HCT116 (cell line): ENCODE data around the gene MRPS34. TPM values are rescaled to one million over a fixed set of nuclear protein-coding genes. Genes with fewer than 3 reads are reported as not detected.

Experiments used
- ATAC-seq: fragments of 200-7000 bp; cut with Tn5 transposase; 2 replicates; pipeline ENCODE4 v1.9.1; 2020; ENCODE audit warnings: mild to moderate bottlenecking, moderate library complexity
- BruUV-seq: library from RNA; stranded (reverse); fragments of 400-500 nt; replicated peaks from 2 replicates; lab custom pipeline; 2021; lab: Mats Ljungman, UMichigan
- CTCF ChIA-PET: fragments of 300-600 bp; sonication (Branson Sonifier 250); formaldehyde crosslinking; loops from one replicate; lab custom pipeline; 2021; ENCODE audit warnings: antibody characterized with exemption; lab: Charles Lee
- POLR2A ChIA-PET: fragments of 300-600, 350-600 bp; sonication (Branson Sonifier 250); formaldehyde crosslinking; loops from one replicate; lab custom pipeline; 2021; ENCODE audit warnings: antibody characterized with exemption; lab: Charles Lee
- RAD21 ChIA-PET, 2 experiments: fragments of 300-600 bp; sonication (Branson Sonifier 250); formaldehyde crosslinking; loops; one replicate each; lab custom pipeline; 2023; ENCODE audit warnings: low total read pairs in 2 of 2; ENCODE audit not compliant: uncharacterized antibody in 2 of 2, unreplicated experiment in 2 of 2, low non-redundant PET in 1 of 2; lab: Charles Lee
- DNase-seq: peaks from one replicate; pipeline ENCODE4 v3.0.0-alpha.2; 2010; ENCODE audit warnings: low read depth, low spot score
- H2AFZ ChIP-seq: fragments of 200-600 bp; shearing (Covaris generic), sonication (generic); 2 replicates; pipeline ENCODE4 v1.6.1; 2017; ENCODE audit warnings: low read depth, mixed run types, mixed read lengths, antibody characterized with exemption, low read length; ENCODE audit not compliant: poor library complexity, severe bottlenecking
- H3K27ac ChIP-seq: 2 replicates; pipeline ENCODE4 v1.5.1; 2012; ENCODE audit warnings: low read depth, low read length
- H3K27me3 ChIP-seq: fragments of 200-600 bp; sonication (generic); 2 replicates; pipeline ENCODE4 v1.6.1; 2016; ENCODE audit warnings: mixed run types, low read length, mixed read lengths; ENCODE audit not compliant: insufficient read depth
- H3K36me3 ChIP-seq, 2 experiments: fragments of 200-500 bp in 1 of 2; fragments of 200-600 bp in 1 of 2; sonication (Bioruptor generic) in 1 of 2; sonication (generic) in 1 of 2; 2 replicates each; pipeline versions ENCODE4 v1.5.1 to v1.6.1; 2014 to 2016; ENCODE audit warnings: low read length in 2 of 2, inconsistent platforms in 1 of 2, mixed read lengths in 1 of 2, mixed run types in 1 of 2; ENCODE audit not compliant: insufficient read depth in 2 of 2, control insufficient read depth in 1 of 2
- H3K4me1 ChIP-seq, 2 experiments: fragments of 200-600 bp in 1 of 2; sonication (generic) in 1 of 2; 2 replicates each; pipeline versions ENCODE4 v1.5.1 to v1.6.1; 2012 to 2017; ENCODE audit warnings: low read length in 2 of 2, inconsistent platforms in 1 of 2, mild to moderate bottlenecking in 1 of 2, mixed read lengths in 1 of 2, mixed run types in 1 of 2, moderate library complexity in 1 of 2; ENCODE audit not compliant: insufficient read depth in 2 of 2, control insufficient read depth in 1 of 2
- H3K4me2 ChIP-seq: fragments of 200-600 bp; sonication (generic); 2 replicates; pipeline ENCODE4 v1.6.1; 2017; ENCODE audit warnings: mixed run types, low read length, mixed read lengths
- H3K4me3 ChIP-seq, 2 experiments: fragments of 200-600 bp in 1 of 2; sonication (generic) in 1 of 2; replicated peaks in 1 of 2; 2 replicates each; pipeline ENCODE4 v1.5.1; 2011 to 2016; ENCODE audit warnings: low read length in 2 of 2, control low read depth in 1 of 2, low read depth in 1 of 2, mild to moderate bottlenecking in 1 of 2, mixed read lengths in 1 of 2, mixed run types in 1 of 2
- H3K79me2 ChIP-seq: fragments of 200-600 bp; sonication (generic); 2 replicates; pipeline ENCODE4 v1.6.1; 2017; ENCODE audit warnings: mild to moderate bottlenecking, mixed run types, low read length, moderate library complexity, mixed read lengths; ENCODE audit not compliant: insufficient read depth
- H3K9ac ChIP-seq: fragments of 200-600 bp; sonication (generic); 2 replicates; pipeline ENCODE4 v1.6.1; 2016; ENCODE audit warnings: low read length, mixed read lengths
- H3K9me2 ChIP-seq: fragments of 200-600 bp; sonication (generic), shearing (Covaris generic); 2 replicates; pipeline ENCODE4 v1.6.1; 2017; ENCODE audit warnings: mixed run types, mild to moderate bottlenecking, moderate library complexity; ENCODE audit not compliant: insufficient read depth
- H3K9me3 ChIP-seq, 2 experiments: fragments of 200-500 bp in 1 of 2; fragments of 200-600 bp in 1 of 2; sonication (Bioruptor generic) in 1 of 2; sonication (generic) in 1 of 2; 2 replicates each; pipeline ENCODE4 v1.6.1; 2014 to 2017; ENCODE audit warnings: low read length in 2 of 2, mixed read lengths in 2 of 2, inconsistent platforms in 1 of 2, low read depth in 1 of 2, mild to moderate bottlenecking in 1 of 2, mixed run types in 1 of 2, moderate library complexity in 1 of 2; ENCODE audit not compliant: control insufficient read depth in 1 of 2, insufficient read depth in 1 of 2
- H4K20me1 ChIP-seq: fragments of 200-600 bp; sonication (generic), shearing (Covaris generic); 2 replicates; pipeline ENCODE4 v1.6.1; 2017; ENCODE audit warnings: mixed run types, mild to moderate bottlenecking, moderate library complexity; ENCODE audit not compliant: insufficient read depth
- CBX3 ChIP-seq: IDR thresholded peaks from 2 replicates; pipeline ENCODE4 v1.6.1; 2012; ENCODE audit warnings: low read depth
- JUND ChIP-seq: IDR thresholded peaks from 2 replicates; pipeline ENCODE4 v1.6.1; 2012
- RAD21 ChIP-seq: IDR thresholded peaks from 2 replicates; pipeline ENCODE4 v1.6.1; 2012; ENCODE audit warnings: low read depth, mild to moderate bottlenecking
- YY1 ChIP-seq: IDR thresholded peaks from 2 replicates; pipeline ENCODE4 v1.6.1; 2011; ENCODE audit warnings: low read length, low read depth, moderate library complexity, mild to moderate bottlenecking; ENCODE audit not compliant: insufficient replicate concordance; ENCODE audit errors: extremely low read depth
- ZNF274 ChIP-seq: fragments of 200-500 bp; sonication (Bioruptor generic); IDR thresholded peaks from 2 replicates; pipeline ENCODE4 v1.6.1; 2014; ENCODE audit warnings: mild to moderate bottlenecking, low read depth, low read length, inconsistent platforms
- intact Hi-C: fragments of 100-400 bp; cut with micrococcal nuclease; formaldehyde crosslinking; loops from 2 replicates; pipeline ENCODE4 v1.10.0; 2022
- total RNA-seq: library from RNA; stranded (reverse); gene quantifications from one replicate; pipeline ENCODE4 v1.2.1, GENCODE V29; 2021; ENCODE audit not compliant: unreplicated experiment
- TF ChIP-seq, protein P1 (sequence below), 3 experiments: fragments of 200-600 bp in 1 of 3; sonication (generic) in 1 of 3; IDR thresholded peaks in 2 of 3; conservative IDR thresholded peaks in 1 of 3; 2 replicates each; pipeline ENCODE4 v1.5.1; 2012 to 2017; ENCODE audit warnings: low read depth in 2 of 3, low read length in 2 of 3, antibody characterized with exemption in 1 of 3, borderline replicate concordance in 1 of 3, control low read depth in 1 of 3, mild to moderate bottlenecking in 1 of 3, mixed read lengths in 1 of 3, mixed run types in 1 of 3, moderate library complexity in 1 of 3; ENCODE audit not compliant: insufficient read depth in 1 of 3
- TF ChIP-seq, protein P2 (sequence below): IDR thresholded peaks from 2 replicates; pipeline ENCODE4 v1.6.1; 2012

MRPS34 gene
- total RNA-seq, 1 experiment from 2014 or later = 200 TPM

DNA sequence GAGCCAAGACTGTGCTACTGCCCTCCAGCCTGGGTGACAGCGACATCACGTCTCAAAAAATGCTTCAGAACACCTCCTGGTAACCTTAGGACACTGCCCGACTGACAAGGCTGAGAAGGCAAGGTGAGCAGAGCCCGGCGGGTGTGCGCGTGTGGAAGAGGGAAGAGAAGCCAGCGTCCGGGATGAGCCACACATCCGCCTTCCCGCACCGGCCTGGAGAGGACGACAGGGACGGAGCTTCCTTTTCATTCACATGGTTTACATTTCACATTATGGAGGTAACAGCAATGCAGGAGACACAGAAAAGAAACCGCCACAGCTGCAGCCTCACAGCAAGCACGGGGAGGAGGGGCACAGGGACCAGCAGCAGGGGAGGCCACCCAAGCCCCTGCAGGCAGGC is 37.2 kb upstream of the MRPS34 start (continued):
- TF ChIP-seq ZNF274 = no peak
- TF ChIP-seq YY1 = no peak
- no peak for TF ChIP-seq JUND
- TF ChIP-seq, protein P1, sequence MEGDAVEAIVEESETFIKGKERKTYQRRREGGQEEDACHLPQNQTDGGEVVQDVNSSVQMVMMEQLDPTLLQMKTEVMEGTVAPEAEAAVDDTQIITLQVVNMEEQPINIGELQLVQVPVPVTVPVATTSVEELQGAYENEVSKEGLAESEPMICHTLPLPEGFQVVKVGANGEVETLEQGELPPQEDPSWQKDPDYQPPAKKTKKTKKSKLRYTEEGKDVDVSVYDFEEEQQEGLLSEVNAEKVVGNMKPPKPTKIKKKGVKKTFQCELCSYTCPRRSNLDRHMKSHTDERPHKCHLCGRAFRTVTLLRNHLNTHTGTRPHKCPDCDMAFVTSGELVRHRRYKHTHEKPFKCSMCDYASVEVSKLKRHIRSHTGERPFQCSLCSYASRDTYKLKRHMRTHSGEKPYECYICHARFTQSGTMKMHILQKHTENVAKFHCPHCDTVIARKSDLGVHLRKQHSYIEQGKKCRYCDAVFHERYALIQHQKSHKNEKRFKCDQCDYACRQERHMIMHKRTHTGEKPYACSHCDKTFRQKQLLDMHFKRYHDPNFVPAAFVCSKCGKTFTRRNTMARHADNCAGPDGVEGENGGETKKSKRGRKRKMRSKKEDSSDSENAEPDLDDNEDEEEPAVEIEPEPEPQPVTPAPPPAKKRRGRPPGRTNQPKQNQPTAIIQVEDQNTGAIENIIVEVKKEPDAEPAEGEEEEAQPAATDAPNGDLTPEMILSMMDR (IDR thresholded peaks at IDR 0.05 in 2 of 3, conservative IDR thresholded peaks at IDR 0.05 in 1 of 3; ENCODE audit: borderline replicate concordance in 1 of 3, insufficient read depth in 1 of 3, low read depth in 2 of 3, low read length in 2 of 3) = no peak

DNA sequence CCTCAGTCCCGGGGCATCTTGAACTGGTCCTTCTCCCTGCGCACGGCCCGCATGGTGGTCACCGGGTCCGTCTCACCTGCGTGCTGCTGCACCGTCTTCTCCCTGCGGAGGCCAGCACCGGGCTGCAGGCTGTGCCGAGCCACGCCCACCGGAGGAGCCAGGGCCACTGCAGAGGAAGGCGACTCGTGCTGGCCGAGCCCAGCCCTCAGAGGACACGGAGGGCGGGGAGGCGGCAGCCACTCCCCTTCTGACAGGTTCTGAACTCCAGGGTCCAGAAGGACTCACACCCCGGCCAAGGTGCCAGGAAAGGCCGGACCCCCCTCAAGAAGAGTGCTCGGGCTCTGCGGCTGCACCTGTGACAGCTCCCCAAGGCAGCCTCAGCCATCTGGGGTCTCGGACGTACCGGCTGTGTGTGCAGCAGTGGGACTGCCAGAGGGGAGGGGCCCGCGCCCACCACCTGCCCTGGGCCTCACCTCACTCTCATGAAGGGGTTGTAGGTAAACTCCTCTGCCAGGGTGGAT is 36.4 kb upstream of the MRPS34 start:
- ChIA-PET POLR2A (no interaction called here), CTCF (no interaction called here), RAD21 (no interaction called here)
- H3K27ac ChIP-seq = no peak overlapping the region
- no peaks in the 10 kb centered on the region for H3K27me3 ChIP-seq
- H4K20me1 ChIP-seq = no peaks in the 10 kb centered on the region
- no peaks in the 10 kb centered on the region for H3K9me2 ChIP-seq
- H3K9ac ChIP-seq = no peak overlapping the region
- no TSS peak for BruUV-seq
- DNase-seq (no peak), ATAC-seq (peak; percentile 81)
- H3K4me3 ChIP-seq = no peak overlapping the region
- no peaks in the 10 kb centered on the region for H3K36me3 ChIP-seq
- no peaks in the 10 kb centered on the region for H3K79me2 ChIP-seq
- H3K4me2 ChIP-seq = no peak overlapping the region
- peaks cover 6 to 10% of the 10 kb centered on the region in 2 experiments; a peak in 3 of 4 replicates for H3K4me1 ChIP-seq
- TF ChIP-seq CBX3 = no peak
- TF ChIP-seq RAD21 = no peak
- no peak for TF ChIP-seq ZNF274
- TF ChIP-seq, protein P2, sequence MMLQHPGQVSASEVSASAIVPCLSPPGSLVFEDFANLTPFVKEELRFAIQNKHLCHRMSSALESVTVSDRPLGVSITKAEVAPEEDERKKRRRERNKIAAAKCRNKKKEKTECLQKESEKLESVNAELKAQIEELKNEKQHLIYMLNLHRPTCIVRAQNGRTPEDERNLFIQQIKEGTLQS = no peak
- intact Hi-C loops = no loop called here
- H3K9me3 ChIP-seq = no peaks in the 10 kb centered on the region
- no peak overlapping the region for H2AFZ ChIP-seq
